CD8-positive, alpha-beta memory T cell (primary cell): ENCODE measurements around the gene SETD2. TPM values are rescaled to one million over a fixed set of nuclear protein-coding genes. Genes with fewer than 3 reads are reported as not detected.

Experiments used
- CTCF ChIA-PET: fragments of 350-600 bp; sonication (Branson Sonifier 250); formaldehyde crosslinking; loops from one replicate; lab custom pipeline; 2021; ENCODE audit warnings: antibody characterized with exemption; lab: Charles Lee
- POLR2A ChIA-PET: fragments of 350-600 bp; sonication (Branson Sonifier 250); formaldehyde crosslinking; loops from one replicate; lab custom pipeline; 2021; ENCODE audit warnings: antibody characterized with exemption; lab: Charles Lee
- DNase-seq, 5 donors: peaks; one replicate each; pipeline versions ENCODE4 v3.0.0 to v3.0.0-alpha.2; 2020 to 2022; ENCODE audit warnings: mixed read lengths in 1 of 5
- H3K27ac ChIP-seq: one replicate; pipeline ENCODE4 v1.7.0; 2013; ENCODE audit warnings: low read depth, mild to moderate bottlenecking, low read length, moderate library complexity
- H3K27me3 ChIP-seq: 2 replicates; pipeline ENCODE4 v1.7.0; 2013; ENCODE audit warnings: low read length, mild to moderate bottlenecking; ENCODE audit not compliant: insufficient read depth, poor library complexity, severe bottlenecking
- H3K36me3 ChIP-seq: 2 replicates; pipeline ENCODE4 v1.7.0; 2013; ENCODE audit warnings: mild to moderate bottlenecking, low read length, moderate library complexity; ENCODE audit not compliant: insufficient read depth
- H3K4me1 ChIP-seq: 2 replicates; pipeline ENCODE4 v1.7.0; 2013; ENCODE audit warnings: mild to moderate bottlenecking, low read length, moderate library complexity; ENCODE audit not compliant: insufficient read depth
- H3K4me3 ChIP-seq: 2 replicates; pipeline ENCODE4 v1.7.0; 2013; ENCODE audit warnings: mild to moderate bottlenecking, low read length
- H3K9me3 ChIP-seq: 2 replicates; pipeline ENCODE4 v1.7.0; 2013; ENCODE audit warnings: mild to moderate bottlenecking, low read length
- H3K27ac Mint-ChIP-seq, 8 donors: one replicate each; pipeline ENCODE4 v1.8.0; 2020 to 2021; ENCODE audit warnings: mixed read lengths in 8 of 8, mild to moderate bottlenecking in 6 of 8, inconsistent platforms in 3 of 8, moderate library complexity in 3 of 8
- H3K27me3 Mint-ChIP-seq, 2 donors: one replicate each; pipeline ENCODE4 v1.8.0; 2020 to 2021; ENCODE audit warnings: mixed read lengths in 2 of 2, mild to moderate bottlenecking in 1 of 2, moderate library complexity in 1 of 2
- H3K36me3 Mint-ChIP-seq, 3 donors: one replicate each; pipeline ENCODE4 v1.8.0; 2020 to 2021; ENCODE audit warnings: mixed read lengths in 3 of 3, inconsistent platforms in 1 of 3, mild to moderate bottlenecking in 1 of 3
- H3K4me1 Mint-ChIP-seq, 3 donors: one replicate each; pipeline ENCODE4 v1.8.0; 2020 to 2021; ENCODE audit warnings: mixed read lengths in 3 of 3, inconsistent platforms in 1 of 3, mild to moderate bottlenecking in 1 of 3
- H3K4me3 Mint-ChIP-seq, 7 donors: one replicate each; pipeline ENCODE4 v1.8.0; 2020 to 2021; ENCODE audit warnings: mixed read lengths in 7 of 7, mild to moderate bottlenecking in 6 of 7, moderate library complexity in 4 of 7, inconsistent platforms in 2 of 7
- H3K9me3 Mint-ChIP-seq, 5 donors: one replicate each; pipeline ENCODE4 v1.8.0; 2020 to 2022; ENCODE audit warnings: mixed read lengths in 5 of 5, mild to moderate bottlenecking in 3 of 5, moderate library complexity in 2 of 5, inconsistent platforms in 1 of 5
- polyA plus RNA-seq: library from polyadenylated mRNA; unstranded; fragments of 300-500 nt; fragmentation: Illumina TruSeq; gene quantifications from one replicate; pipeline ENCODE4 v1.2.3, GENCODE V29; 2021
- total RNA-seq, 2 experiments: library from RNA; stranded (reverse); gene quantifications; one replicate each; pipeline ENCODE4 v1.2.3, GENCODE V29; 2021

SETD2 gene
- total and polyA plus RNA-seq, 3 experiments from 2014 or later = 30.2 to 32.8 (median 32.4) TPM

DNA sequence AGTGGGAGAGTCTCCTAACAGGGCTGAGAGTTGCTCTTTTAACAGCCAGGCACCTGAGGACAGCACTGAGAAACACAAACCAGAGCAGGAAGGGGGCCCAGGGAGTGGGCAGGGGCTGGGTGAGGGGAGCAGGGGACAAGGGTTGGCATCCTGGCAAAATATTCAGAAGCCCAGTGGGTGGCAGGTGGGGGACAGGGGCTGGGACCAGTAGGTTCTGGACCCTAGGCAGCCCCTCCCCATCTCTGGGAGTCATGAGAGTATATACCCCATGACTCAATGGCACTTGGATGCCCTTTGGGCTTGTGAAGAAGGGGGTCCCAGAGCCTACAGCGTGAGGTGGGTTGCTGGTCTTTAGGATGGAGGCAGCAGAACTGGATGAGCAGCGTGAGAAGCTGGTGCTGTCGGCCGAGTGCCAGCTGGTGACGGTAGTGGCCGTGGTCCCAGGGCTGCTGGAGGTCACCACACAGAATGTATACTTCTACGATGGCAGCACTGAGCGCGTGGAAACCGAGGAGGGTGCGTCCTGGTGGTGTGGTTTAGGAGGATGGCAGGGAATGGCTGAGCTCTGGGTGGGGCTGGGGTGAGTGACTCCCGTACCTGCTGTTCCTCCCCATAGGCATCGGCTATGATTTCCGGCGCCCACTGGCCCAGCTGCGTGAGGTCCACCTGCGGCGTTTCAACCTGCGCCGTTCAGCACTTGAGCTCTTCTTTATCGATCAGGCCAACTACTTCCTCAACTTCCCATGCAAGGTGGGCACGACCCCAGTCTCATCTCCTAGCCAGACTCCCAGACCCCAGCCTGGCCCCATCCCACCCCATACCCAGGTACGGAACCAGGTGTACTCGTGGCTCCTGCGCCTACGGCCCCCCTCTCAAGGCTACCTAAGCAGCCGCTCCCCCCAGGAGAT, 160.2 kb downstream of the SETD2 start:
- Mint-ChIP-seq H3K27ac (peak overlapping the region in 4 of 8 donors; percentile 7 to 82 (median 48)), H3K9me3 (no peaks in the 10 kb centered on the region), H3K36me3 (peaks cover 0 to 89% (median 4%) of the 10 kb centered on the region in 3 donors), H3K27me3 (no peaks in the 10 kb centered on the region), H3K4me1 (peaks cover 2 to 8% (median 4%) of the 10 kb centered on the region in 3 donors), H3K4me3 (no peak overlapping the region)
- Histone ChIP-seq H3K27me3 (no peaks in the 10 kb centered on the region), H3K9me3 (no peaks in the 10 kb centered on the region), H3K36me3 (peaks cover 73% of the 10 kb centered on the region), H3K4me1 (no peaks in the 10 kb centered on the region), H3K4me3 (no peak overlapping the region), H3K27ac (no peak overlapping the region)
- POLR2A ChIA-PET = no interaction called here
- DNase-seq = peak in 1 of 5 donors; percentile 42
- CTCF ChIA-PET = no interaction called here

DNA sequence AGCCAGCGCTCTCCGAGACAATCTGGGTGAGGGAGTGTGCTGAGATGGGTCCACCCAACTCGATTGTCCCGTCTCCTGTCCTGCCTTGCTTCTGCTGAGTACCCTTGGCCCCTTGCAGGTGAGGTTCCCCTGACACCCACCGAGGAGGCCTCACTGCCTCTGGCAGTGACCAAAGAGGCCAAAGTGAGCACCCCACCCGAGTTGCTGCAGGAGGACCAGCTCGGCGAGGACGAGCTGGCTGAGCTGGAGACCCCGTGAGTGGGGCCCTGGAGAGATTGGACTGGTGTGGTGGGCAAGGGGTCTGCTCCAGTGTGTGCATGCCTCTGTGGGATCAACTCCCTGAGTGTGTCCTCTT, 160.9 kb downstream of the SETD2 start:
- peaks cover 5% of the 10 kb centered on the region for H3K4me1 ChIP-seq
- H3K27me3 ChIP-seq = no peaks in the 10 kb centered on the region
- CTCF ChIA-PET = no interaction called here
- POLR2A ChIA-PET = no interaction called here
- Mint-ChIP-seq H3K27me3 (no peaks in the 10 kb centered on the region), H3K4me3 (no peak overlapping the region), H3K27ac (no peak overlapping the region), H3K4me1 (peaks cover 4 to 10% (median 6%) of the 10 kb centered on the region in 3 donors), H3K9me3 (no peaks in the 10 kb centered on the region), H3K36me3 (peaks cover 0 to 89% (median 4%) of the 10 kb centered on the region in 3 donors)
- DNase-seq = no peak
- no peak overlapping the region for H3K27ac ChIP-seq
- H3K9me3 ChIP-seq = no peaks in the 10 kb centered on the region
- H3K36me3 ChIP-seq = peaks cover 66% of the 10 kb centered on the region
- no peak overlapping the region for H3K4me3 ChIP-seq

DNA sequence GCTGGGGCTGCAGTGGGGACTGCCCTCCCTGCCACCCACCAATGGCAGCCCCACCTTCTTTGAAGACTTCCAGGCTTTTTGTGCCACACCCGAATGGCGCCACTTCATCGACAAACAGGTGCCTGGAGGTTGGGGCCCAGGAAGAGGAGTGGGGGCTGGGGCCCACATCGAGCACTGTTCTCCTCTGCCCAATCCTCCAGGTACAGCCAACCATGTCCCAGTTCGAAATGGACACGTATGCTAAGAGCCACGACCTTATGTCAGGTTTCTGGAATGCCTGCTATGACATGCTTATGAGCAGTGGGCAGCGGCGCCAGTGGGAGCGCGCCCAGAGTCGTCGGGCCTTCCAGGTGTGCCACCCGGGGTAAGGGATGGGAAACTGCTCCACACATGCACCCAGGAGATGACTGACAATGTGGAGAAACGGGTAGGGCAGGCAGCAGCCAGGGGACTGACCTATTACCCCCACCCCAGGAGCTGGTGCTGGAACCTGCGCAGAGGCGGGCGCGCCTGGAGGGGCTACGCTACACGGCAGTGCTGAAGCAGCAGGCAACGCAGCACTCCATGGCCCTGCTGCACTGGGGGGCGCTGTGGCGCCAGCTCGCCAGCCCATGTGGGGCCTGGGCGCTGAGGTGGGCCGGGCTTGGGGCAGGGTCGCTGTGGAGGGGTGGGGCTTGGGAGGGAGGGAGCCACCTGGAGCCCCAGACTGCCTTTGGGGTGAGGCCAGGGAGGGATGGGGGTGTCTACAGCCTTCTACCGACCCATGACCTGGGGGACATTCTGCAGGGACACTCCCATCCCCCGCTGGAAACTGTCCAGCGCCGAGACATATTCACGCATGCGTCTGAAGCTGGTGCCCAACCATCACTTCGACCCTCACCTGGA, 161.5 kb downstream of the SETD2 start:
- Mint-ChIP-seq H3K27me3 (no peaks in the 10 kb centered on the region), H3K4me1 (peaks cover 7 to 17% (median 9%) of the 10 kb centered on the region in 3 donors), H3K36me3 (peaks cover 0 to 89% (median 4%) of the 10 kb centered on the region in 3 donors), H3K4me3 (no peak overlapping the region), H3K27ac (peak overlapping the region in 2 of 8 donors; percentile 32 to 57), H3K9me3 (no peaks in the 10 kb centered on the region)
- ChIA-PET CTCF (no interaction called here), POLR2A (no interaction called here)
- no peak overlapping the region for H3K4me3 ChIP-seq
- H3K36me3 ChIP-seq = peaks cover 65% of the 10 kb centered on the region
- no peak overlapping the region for H3K27ac ChIP-seq
- DNase-seq = peak in 1 of 5 donors; percentile 51
- peaks cover 6% of the 10 kb centered on the region for H3K4me1 ChIP-seq
- H3K27me3 ChIP-seq = no peaks in the 10 kb centered on the region
- H3K9me3 ChIP-seq = no peaks in the 10 kb centered on the region

DNA sequence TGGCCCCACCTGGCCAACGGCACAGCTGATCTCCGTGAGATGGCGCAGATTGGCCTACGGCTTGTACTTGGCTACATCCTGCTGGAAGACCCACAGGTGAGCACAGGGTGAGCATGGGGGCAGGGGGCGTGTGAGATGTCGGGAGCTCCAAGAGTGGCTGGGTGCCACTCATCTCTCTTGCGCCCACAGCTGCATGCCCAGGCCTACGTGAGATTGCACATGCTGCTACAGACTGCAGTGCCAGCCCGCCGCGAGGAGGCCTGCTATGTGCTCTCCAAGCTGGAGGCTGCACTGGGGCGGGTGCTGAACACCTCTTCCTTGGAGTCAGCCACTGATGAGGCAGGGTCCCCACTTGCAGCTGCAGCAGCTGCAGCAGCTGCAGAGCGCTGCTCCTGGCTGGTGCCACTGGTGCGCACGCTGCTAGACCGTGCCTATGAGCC, 162.2 kb downstream of the SETD2 start:
- Histone ChIP-seq H3K4me3 (no peak overlapping the region), H3K4me1 (peaks cover 6% of the 10 kb centered on the region), H3K27me3 (no peaks in the 10 kb centered on the region), H3K27ac (no peak overlapping the region), H3K36me3 (peaks cover 62% of the 10 kb centered on the region), H3K9me3 (no peaks in the 10 kb centered on the region)
- CTCF ChIA-PET = no interaction called here
- Mint-ChIP-seq H3K36me3 (peaks cover 0 to 89% (median 4%) of the 10 kb centered on the region in 3 donors), H3K4me1 (peaks cover 14 to 23% (median 16%) of the 10 kb centered on the region in 3 donors), H3K9me3 (no peaks in the 10 kb centered on the region), H3K27me3 (no peaks in the 10 kb centered on the region), H3K4me3 (no peak overlapping the region), H3K27ac (peak overlapping the region in 1 of 8 donors; percentile 64)
- DNase-seq = no peak
- POLR2A ChIA-PET = no interaction called here

DNA sequence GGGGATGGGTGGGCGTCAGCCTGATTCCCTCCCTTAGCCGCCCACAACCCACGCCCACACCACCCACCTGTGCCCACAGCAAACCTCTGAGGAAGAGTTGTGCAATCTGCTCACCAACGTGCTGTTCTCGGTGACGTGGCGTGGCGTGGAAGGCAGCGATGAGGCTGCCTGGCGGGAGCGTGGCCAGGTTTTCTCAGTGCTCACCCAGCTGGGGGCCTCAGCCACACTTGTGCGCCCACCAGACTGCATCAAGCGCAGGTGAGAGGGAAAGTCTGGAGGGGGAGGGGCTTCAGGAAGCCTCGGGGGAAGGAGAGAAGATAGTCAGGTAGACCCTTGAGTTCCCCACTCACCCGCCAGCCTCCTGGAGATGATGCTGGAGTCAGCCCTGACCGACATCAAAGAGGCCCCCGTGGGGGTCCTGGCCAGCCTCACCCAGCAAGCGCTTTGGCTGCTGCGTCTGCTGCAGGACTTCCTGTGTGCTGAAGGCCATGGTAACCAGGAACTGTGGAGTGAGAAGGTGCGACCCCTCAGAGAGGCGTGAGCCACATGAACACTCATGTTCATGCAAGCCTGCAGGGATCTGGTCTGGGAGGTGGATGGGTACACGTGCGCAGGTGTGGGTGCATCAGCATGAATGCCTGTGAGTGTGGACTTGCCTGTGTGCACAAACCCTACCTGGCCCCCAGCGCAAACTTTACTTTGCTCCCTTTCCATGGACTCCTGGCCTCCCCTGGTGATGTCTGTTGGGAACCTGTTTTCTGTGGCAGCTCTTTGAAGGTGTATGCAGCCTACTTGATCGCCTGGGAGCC, 162.8 kb downstream of the SETD2 start:
- H3K4me1 Mint-ChIP-seq = peaks cover 14 to 27% (median 17%) of the 10 kb centered on the region in 3 donors
- peak in 1 of 5 donors; percentile 46 for DNase-seq
- no peaks in the 10 kb centered on the region for H3K9me3 ChIP-seq
- no peaks in the 10 kb centered on the region for H3K27me3 ChIP-seq
- POLR2A ChIA-PET = no interaction called here
- no peak overlapping the region for H3K27ac ChIP-seq
- H3K27ac Mint-ChIP-seq = peak overlapping the region in 4 of 8 donors; percentile 46 to 83 (median 68)
- peaks cover 57% of the 10 kb centered on the region for H3K36me3 ChIP-seq
- CTCF ChIA-PET = no interaction called here
- peaks cover 0 to 84% (median 4%) of the 10 kb centered on the region in 3 donors for H3K36me3 Mint-ChIP-seq
- peak overlapping the region in 1 of 7 donors; percentile 15 for H3K4me3 Mint-ChIP-seq
- no peaks in the 10 kb centered on the region for H3K9me3 Mint-ChIP-seq
- no peak overlapping the region for H3K4me3 ChIP-seq
- H3K4me1 ChIP-seq = peaks cover 6% of the 10 kb centered on the region
- H3K27me3 Mint-ChIP-seq = no peaks in the 10 kb centered on the region

DNA sequence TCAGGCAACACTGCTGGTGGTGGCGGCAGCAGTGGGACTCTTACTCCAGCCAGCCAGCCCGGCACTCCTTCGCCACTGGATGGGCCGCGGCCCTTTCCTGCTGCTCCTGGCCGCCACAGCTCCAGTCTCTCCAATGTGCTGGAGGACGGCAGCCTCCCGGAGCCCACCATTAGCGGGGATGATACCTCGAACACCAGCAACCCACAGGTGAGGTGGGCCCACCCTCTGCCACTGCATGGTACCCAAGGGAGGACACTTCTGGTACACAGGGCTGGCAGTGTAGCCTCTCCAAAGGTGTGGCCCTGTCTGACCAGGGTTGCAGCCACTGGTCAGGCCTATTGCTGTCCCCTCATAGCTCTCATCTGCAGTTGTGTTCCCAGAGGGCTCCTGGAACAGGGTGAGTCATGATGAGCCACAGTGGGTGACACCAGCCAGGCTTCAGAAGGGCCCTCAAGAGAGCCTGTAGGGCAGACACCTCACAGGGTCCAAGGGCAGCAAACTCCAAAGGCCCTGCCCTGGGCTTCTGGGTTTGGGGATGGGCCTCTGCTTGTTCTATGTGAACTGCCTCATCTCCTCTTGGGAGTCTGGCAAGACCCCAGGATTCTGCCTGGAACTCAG, 163.6 kb downstream of the SETD2 start:
- Mint-ChIP-seq H3K27ac (peak overlapping the region in 3 of 8 donors; percentile 33 to 83 (median 72)), H3K9me3 (no peaks in the 10 kb centered on the region), H3K4me1 (peaks cover 17 to 27% (median 18%) of the 10 kb centered on the region in 3 donors), H3K4me3 (no peak overlapping the region), H3K36me3 (peaks cover 0 to 81% (median 4%) of the 10 kb centered on the region in 3 donors), H3K27me3 (no peaks in the 10 kb centered on the region)
- DNase-seq = peak in 1 of 5 donors; percentile 43
- Histone ChIP-seq H3K36me3 (peaks cover 54% of the 10 kb centered on the region), H3K27ac (no peak overlapping the region), H3K4me3 (no peak overlapping the region), H3K9me3 (no peaks in the 10 kb centered on the region), H3K27me3 (no peaks in the 10 kb centered on the region), H3K4me1 (peaks cover 6% of the 10 kb centered on the region)
- ChIA-PET POLR2A (no interaction called here), CTCF (interaction anchor here (1.4 kb wide), 1 partner anchor 32 kb away, joined by 3 read pairs; no protein-coding TSS in a partner anchor)
